Hepatocyte (in vitro differentiated cells): ENCODE data around the gene PABPN1L. TPM values are rescaled to one million over a fixed set of nuclear protein-coding genes. Genes with fewer than 3 reads are reported as not detected.

Experiments used
- DNase-seq: peaks from one replicate; pipeline ENCODE4 v3.0.0-alpha.2; 2016; ENCODE audit warnings: low spot score
- H2AFZ ChIP-seq: fragments of 200-600 bp; sonication (generic); 2 replicates; pipeline ENCODE4 v1.6.0; 2016; ENCODE audit warnings: antibody characterized with exemption, mild to moderate bottlenecking
- H3K27ac ChIP-seq: fragments of 200-600 bp; sonication (generic); 2 replicates; pipeline ENCODE4 v1.5.1; 2016; ENCODE audit warnings: mild to moderate bottlenecking
- H3K27me3 ChIP-seq: fragments of 200-600 bp; sonication (generic); 2 replicates; pipeline ENCODE4 v1.6.1; 2016
- H3K36me3 ChIP-seq: fragments of 200-600 bp; sonication (generic); replicated peaks from 2 replicates; pipeline ENCODE4 v1.5.1; 2016; ENCODE audit warnings: low read depth; ENCODE audit not compliant: insufficient read depth
- H3K4me1 ChIP-seq: fragments of 200-600 bp; sonication (generic); 2 replicates; pipeline ENCODE4 v1.5.1; 2016; ENCODE audit warnings: mild to moderate bottlenecking, moderate library complexity; ENCODE audit not compliant: insufficient read depth
- H3K4me2 ChIP-seq: fragments of 200-600 bp; sonication (generic); 2 replicates; pipeline ENCODE4 v1.6.0; 2016
- H3K4me3 ChIP-seq: fragments of 200-600 bp; sonication (generic); 2 replicates; pipeline ENCODE4 v1.5.1; 2016; ENCODE audit warnings: mild to moderate bottlenecking
- H3K79me2 ChIP-seq: fragments of 200-600 bp; sonication (generic); 2 replicates; pipeline ENCODE4 v1.6.0; 2017; ENCODE audit warnings: mild to moderate bottlenecking
- H3K9me2 ChIP-seq: fragments of 200-600 bp; sonication (generic); replicated peaks from 2 replicates; pipeline ENCODE4 v1.6.0; 2017; ENCODE audit warnings: mild to moderate bottlenecking; ENCODE audit not compliant: insufficient read depth
- H3K9me3 ChIP-seq: fragments of 200-600 bp; sonication (generic); 2 replicates; pipeline ENCODE4 v1.5.1; 2016; ENCODE audit warnings: low read depth, mild to moderate bottlenecking
- H4K20me1 ChIP-seq: fragments of 200-600 bp; sonication (generic); 2 replicates; pipeline ENCODE4 v1.6.0; 2016; ENCODE audit warnings: mild to moderate bottlenecking; ENCODE audit not compliant: insufficient read depth, poor library complexity, severe bottlenecking
- CTCF ChIP-seq: fragments of 200-600 bp; sonication (generic); IDR thresholded peaks from 2 replicates; pipeline ENCODE4 v1.5.1; 2016; ENCODE audit warnings: antibody characterized with exemption, mild to moderate bottlenecking; ENCODE audit not compliant: poor library complexity
- EZH2 ChIP-seq: fragments of 200-600 bp; sonication (generic); IDR thresholded peaks from 2 replicates; pipeline ENCODE4 v1.6.1; 2016; ENCODE audit warnings: antibody characterized with exemption, mild to moderate bottlenecking, borderline replicate concordance
- EZH2phosphoT487 ChIP-seq: fragments of 200-600 bp; sonication (generic); IDR thresholded peaks from one replicate; pipeline ENCODE4 v1.6.1; 2018; ENCODE audit warnings: antibody characterized with exemption, mild to moderate bottlenecking, low read depth, moderate library complexity; ENCODE audit not compliant: unreplicated experiment, severe bottlenecking
- WGBS: methylation state at CpG from one replicate; pipeline ENCODE4 v1.1.6; 2016; ENCODE audit warnings: low lambda C conversion rate; ENCODE audit errors: missing lambda C conversion rate; 5-methylcytosine and 5-hydroxymethylcytosine counted together
- polyA plus RNA-seq: library from polyadenylated mRNA; unstranded; fragments of >200 nt; fragmentation: Nextera tagmentation; extraction: Ambion mirVana; gene quantifications from 2 replicates; pipeline ENCODE4 v1.2.1, GENCODE V29; 2016
- total RNA-seq: library from RNA; depleted of rRNA; stranded (reverse); fragments of >200 nt; gene quantifications from 2 replicates; pipeline ENCODE4 v1.2.3, GENCODE V29; 2014

PABPN1L gene
- total and polyA plus RNA-seq, 2 experiments from 2014 or later: not detected

DNA sequence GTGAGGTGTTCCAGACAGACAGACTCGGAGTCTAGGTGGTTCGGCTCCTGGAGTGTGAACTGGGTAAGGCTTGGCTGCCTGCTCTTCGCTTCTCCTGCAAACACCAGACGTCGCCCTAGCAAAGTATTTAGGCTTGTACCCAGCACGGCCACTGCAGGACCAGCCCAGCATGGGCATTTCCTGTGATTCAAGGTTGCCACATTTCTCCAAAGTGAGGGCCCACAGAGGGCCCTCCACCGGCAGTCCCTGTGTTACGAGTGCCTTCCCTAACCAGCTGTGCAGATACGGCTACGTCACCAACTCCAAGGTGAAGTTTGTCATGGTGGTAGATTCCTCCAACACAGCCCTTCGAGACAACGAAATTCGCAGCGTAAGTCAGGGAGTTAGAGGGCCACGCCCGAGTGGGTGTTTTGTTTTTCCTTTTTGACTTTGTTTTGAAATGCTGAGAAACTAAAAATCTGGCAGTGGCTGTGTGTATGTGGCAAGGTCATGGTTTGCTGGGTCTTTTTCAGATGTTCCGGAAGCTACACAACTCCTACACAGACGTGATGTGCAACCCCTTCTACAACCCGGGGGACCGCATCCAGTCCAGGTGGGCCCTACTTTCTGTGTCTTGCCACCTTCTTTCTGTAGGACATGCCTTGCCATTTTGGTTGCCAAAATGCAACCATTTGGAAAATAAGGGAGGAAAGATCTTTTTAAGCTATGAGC is 6.9 kb downstream of the PABPN1L start:
- H3K27me3 ChIP-seq: no peaks in the 10 kb centered on the region
- 98% methylated on average over 20 of the region's 20 CpGs for WGBS
- no peak overlapping the region for H3K27ac ChIP-seq
- DNase-seq: no peak
- no peaks in the 10 kb centered on the region for H3K9me2 ChIP-seq
- H4K20me1 ChIP-seq: peaks cover 3% of the 10 kb centered on the region
- peaks cover 11% of the 10 kb centered on the region for H3K4me1 ChIP-seq
- H3K36me3 ChIP-seq: no peaks in the 10 kb centered on the region
- H3K4me3 ChIP-seq: no peak overlapping the region
- peaks cover 27% of the 10 kb centered on the region for H3K79me2 ChIP-seq
- no peak overlapping the region for H3K4me2 ChIP-seq
- no peak overlapping the region for H2AFZ ChIP-seq
- H3K9me3 ChIP-seq: no peaks in the 10 kb centered on the region
- no peak for TF ChIP-seq EZH2phosphoT487
- TF ChIP-seq CTCF: no peak
- no peak for TF ChIP-seq EZH2

DNA sequence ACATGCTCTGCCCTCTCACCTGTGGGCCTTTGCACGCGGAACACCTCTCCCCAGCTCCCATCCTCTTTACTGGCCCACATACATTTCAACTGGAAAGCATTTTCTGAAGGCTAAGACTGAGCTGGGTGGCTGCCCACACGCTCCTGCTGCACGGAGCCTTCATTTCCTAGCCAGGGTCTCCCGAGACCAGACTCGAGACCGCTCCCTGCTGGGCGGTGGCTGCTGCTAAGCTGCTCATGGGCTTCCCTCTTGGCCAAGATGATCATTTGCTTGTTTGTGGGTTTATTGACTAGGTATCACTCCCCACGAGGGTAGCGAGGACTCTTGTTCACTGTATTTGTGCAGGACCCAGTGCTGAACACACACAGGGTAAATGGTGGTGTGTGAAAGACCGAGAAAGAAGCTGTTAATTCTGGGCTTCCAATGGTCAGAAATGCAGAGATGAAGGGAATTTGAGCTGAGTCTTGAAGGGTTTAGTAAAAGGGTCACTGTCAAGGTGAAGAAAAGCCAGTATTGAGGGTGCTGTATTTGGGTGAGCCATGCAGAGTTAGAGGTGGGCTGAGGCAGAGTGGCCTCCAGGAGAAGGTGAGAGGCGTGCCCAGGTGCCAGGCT is 8.6 kb downstream of the PABPN1L start:
- WGBS: 18% methylated on average over 12 of the region's 12 CpGs
- H4K20me1 ChIP-seq: peaks cover 3% of the 10 kb centered on the region
- H3K27ac ChIP-seq: peak overlapping the region; percentile 80
- H3K36me3 ChIP-seq: no peaks in the 10 kb centered on the region
- H3K4me2 ChIP-seq: peak overlapping the region; percentile 93
- peak overlapping the region; percentile 68 for H3K4me3 ChIP-seq
- peaks cover 11% of the 10 kb centered on the region for H3K4me1 ChIP-seq
- no peaks in the 10 kb centered on the region for H3K9me3 ChIP-seq
- DNase-seq: peak; percentile 92
- H3K9me2 ChIP-seq: no peaks in the 10 kb centered on the region
- peaks cover 27% of the 10 kb centered on the region for H3K79me2 ChIP-seq
- H2AFZ ChIP-seq: peak overlapping the region; percentile 57
- TF ChIP-seq CTCF (peak; percentile 72), EZH2 (no peak)
- no peaks in the 10 kb centered on the region for H3K27me3 ChIP-seq

DNA sequence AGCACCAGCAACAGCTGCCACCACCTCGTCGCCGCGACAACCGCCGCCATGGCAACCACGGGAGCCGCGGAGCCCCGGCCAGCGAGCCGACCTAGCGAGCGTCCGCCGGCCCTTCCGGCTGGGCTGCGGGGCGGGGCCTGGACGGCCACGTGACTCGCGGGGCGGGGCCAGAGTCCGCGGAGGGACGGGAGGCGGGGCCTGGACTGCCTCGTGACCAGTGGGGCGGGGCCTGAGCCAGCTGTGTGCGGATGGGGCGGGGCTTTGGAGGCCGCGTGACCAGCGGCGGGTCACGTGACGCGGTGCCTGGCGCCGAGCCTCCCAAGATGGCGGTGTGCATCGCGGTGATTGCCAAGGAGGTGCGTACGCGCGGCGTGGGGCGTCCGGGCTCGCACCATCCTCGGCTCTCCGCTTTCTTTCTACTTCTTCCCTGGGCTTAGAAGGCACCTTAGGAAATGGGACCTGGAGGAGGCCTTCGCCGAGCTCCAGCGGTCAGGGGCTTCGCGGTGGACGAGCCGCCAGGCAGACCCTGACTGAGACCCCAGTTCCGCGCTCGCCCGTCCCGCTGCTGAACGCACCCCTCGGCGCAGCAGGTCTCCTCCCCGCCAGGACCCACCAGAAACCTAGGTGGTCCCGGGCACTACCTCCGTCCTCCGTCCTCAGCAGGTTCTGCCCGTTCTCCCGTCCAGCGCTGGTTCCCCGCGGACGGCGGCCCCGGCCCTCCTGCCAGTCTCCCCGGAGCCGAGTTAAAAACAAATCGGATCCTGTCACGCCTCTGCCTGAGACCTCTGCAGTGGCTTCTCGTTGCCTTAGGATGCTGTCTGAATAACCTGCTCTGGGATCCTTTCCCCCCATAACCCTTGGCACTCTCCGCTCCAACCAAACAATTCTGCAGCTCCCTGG is 9.4 kb downstream of the PABPN1L start, which contains the start of the genes GALNS and TRAPPC2L:
Gene GALNS (minus strand): TSS at position 120 of the 900 bp plus-strand sequence. CDS start 70 bp downstream, at position 50.
Gene TRAPPC2L (plus strand): TSS at position 300 of the 900 bp plus-strand sequence. CDS start 24 bp downstream, at position 324.
- H3K79me2 ChIP-seq: peaks cover 27% of the 10 kb centered on the region
- peak within 1 kb of the TSS; percentile 57 for H2AFZ ChIP-seq

More for the DNA sequence above, 9.4 kb downstream of the PABPN1L start, which contains the start of the genes GALNS and TRAPPC2L:
- no peaks in the 10 kb centered on the region for H3K36me3 ChIP-seq
- peaks cover 3% of the 10 kb centered on the region for H4K20me1 ChIP-seq
- H3K9me3 ChIP-seq: no peaks in the 10 kb centered on the region
- peaks cover 11% of the 10 kb centered on the region for H3K4me1 ChIP-seq
- peak within 1 kb of the TSS; percentile 80 for H3K27ac ChIP-seq
- peak within 1 kb of the TSS; percentile 98 for H3K4me2 ChIP-seq
- no peaks in the 10 kb centered on the region for H3K9me2 ChIP-seq
- DNase-seq: peak; percentile 100
- WGBS: 2% methylated on average over 45 of the region's 87 CpGs
- no peaks in the 10 kb centered on the region for H3K27me3 ChIP-seq
- peak within 1 kb of the TSS; percentile 68 for H3K4me3 ChIP-seq
- TF ChIP-seq EZH2phosphoT487 (no peak), EZH2 (no peak), CTCF (no peak)
